Right kidney (tissue), 1 donor: ENCODE results near the gene TACC2.

Experiments used
- DNase-seq: peaks from one replicate; pipeline ENCODE4 v3.0.0-alpha.2; 2016

Gene TACC2

GRCh38 chr10:122029499-122030199 is 40.7 kb downstream of the TACC2 start:
- DNase-seq = no peak

GRCh38 chr10:122030200-122030552 is 41.2 kb downstream of the TACC2 start:
- DNase-seq = no peak

GRCh38 chr10:122033224-122033926 is 44.4 kb downstream of the TACC2 start:
- no peak for DNase-seq

- no peak for DNase-seq
Measured at GRCh38 chr10:122034149-122034756, 45.3 kb downstream of the TACC2 start.

GRCh38 chr10:122040786-122041185 is 51.8 kb downstream of the TACC2 start:
- no peak for DNase-seq

GRCh38 chr10:122042836-122043235 is 53.9 kb downstream of the TACC2 start:
- no peak for DNase-seq

GRCh38 chr10:122044045-122044661 is 55.2 kb downstream of the TACC2 start:
- peak; percentile 28 for DNase-seq

- no peak for DNase-seq
Measured at GRCh38 chr10:122044713-122045112, 55.8 kb downstream of the TACC2 start.

GRCh38 chr10:122045212-122045611 is 56.2 kb downstream of the TACC2 start:
- no peak for DNase-seq

GRCh38 chr10:122047560-122047959 is 58.6 kb downstream of the TACC2 start:
- DNase-seq = no peak

- DNase-seq = no peak
Measured at GRCh38 chr10:122049076-122049475, 60.1 kb downstream of the TACC2 start.

- no peak for DNase-seq
Measured at GRCh38 chr10:122050311-122050710, 61.3 kb downstream of the TACC2 start.

- no peak for DNase-seq
Measured at GRCh38 chr10:122050811-122051210, 61.8 kb downstream of the TACC2 start.

GRCh38 chr10:122051609-122052385 is 62.8 kb downstream of the TACC2 start:
- DNase-seq = peak; percentile 41

- no peak for DNase-seq
Measured at GRCh38 chr10:122052701-122053100, 63.7 kb downstream of the TACC2 start.

- DNase-seq = no peak
Measured at GRCh38 chr10:122053314-122053713, 64.4 kb downstream of the TACC2 start.

- no peak for DNase-seq
Measured at GRCh38 chr10:122054048-122055025, 65.4 kb downstream of the TACC2 start.

- DNase-seq = no peak
Measured at GRCh38 chr10:122055252-122055651, 66.3 kb downstream of the TACC2 start.

- no peak for DNase-seq
Measured at GRCh38 chr10:122056431-122057094, 67.6 kb downstream of the TACC2 start.

GRCh38 chr10:122057841-122058413 is 69.0 kb downstream of the TACC2 start:
- DNase-seq = no peak
